K562 (cell line): ENCODE data around the gene ABCA7. TPM values are rescaled to one million over a fixed set of nuclear protein-coding genes. Genes with fewer than 3 reads are reported as not detected.
A peak's percentile ranks its signal among the peaks of the same experiment; 100 is the strongest.

Experiments used
- CBX3 ChIP-seq, 2 experiments: IDR thresholded peaks; 1 replicate in 1 of 2; 2 replicates in 1 of 2; pipeline ENCODE4 v1.6.1; 2012; ENCODE audit warnings: inconsistent platforms in 2 of 2, low read length in 2 of 2, borderline replicate concordance in 1 of 2, control low read depth in 1 of 2
- DIDO1 ChIP-seq: fragments of 450-650 bp; IDR thresholded peaks from 2 replicates; pipeline ENCODE4 v1.6.1; 2016; ENCODE audit warnings: low read depth, missing biosample characterization, missing genetic modification characterization
- FOXK1 ChIP-seq: sonication (generic); formaldehyde crosslinking; IDR thresholded peaks from 2 replicates; pipeline ENCODE4 v1.8.0; 2022; ENCODE audit warnings: missing genetic modification reagents, mild to moderate bottlenecking, borderline replicate concordance
- GATAD2B ChIP-seq: fragments of 450-650 bp; IDR thresholded peaks from 2 replicates; pipeline ENCODE4 v1.6.1; 2017; ENCODE audit warnings: mild to moderate bottlenecking, borderline replicate concordance
- IFI16 ChIP-seq: fragments of 250-450 bp; sonication (Bioruptor Pico); IDR thresholded peaks from 2 replicates; pipeline ENCODE4 v2.1.2; 2022; ENCODE audit warnings: mild to moderate bottlenecking, inconsistent platforms
- PHB2 ChIP-seq: fragments of 450-650 bp; IDR thresholded peaks from 2 replicates; pipeline ENCODE4 v1.6.1; 2017; ENCODE audit warnings: low read depth
- PHF20 ChIP-seq: fragments of 450-650 bp; IDR thresholded peaks from 2 replicates; pipeline ENCODE4 v1.6.1; 2018; ENCODE audit not compliant: partially characterized antibody
- SRSF1 ChIP-seq: fragments of 200-400 bp; formaldehyde crosslinking; IDR thresholded peaks from 2 replicates; pipeline ENCODE4 v1.6.1; 2017; ENCODE audit warnings: mild to moderate bottlenecking, low read depth, low read length, moderate library complexity
- SRSF9 ChIP-seq: fragments of 200-400 bp; formaldehyde crosslinking; IDR thresholded peaks from 2 replicates; pipeline ENCODE4 v1.6.1; 2017; ENCODE audit warnings: low read depth, low read length, borderline replicate concordance
- TEAD4 ChIP-seq, 2 experiments: sonication (generic) in 1 of 2; formaldehyde crosslinking in 1 of 2; IDR thresholded peaks; 2 replicates each; pipeline versions ENCODE4 v1.6.1 to v1.8.0; 2012 to 2022; ENCODE audit warnings: borderline replicate concordance in 1 of 2, inconsistent platforms in 1 of 2, low read length in 1 of 2, mild to moderate bottlenecking in 1 of 2, missing genetic modification reagents in 1 of 2
- YBX1 ChIP-seq: fragments of 450-650 bp; IDR thresholded peaks from 2 replicates; pipeline ENCODE4 v1.7.1; 2016; ENCODE audit warnings: mild to moderate bottlenecking
- ZC3H4 ChIP-seq: sonication (generic); formaldehyde crosslinking; IDR thresholded peaks from 2 replicates; pipeline ENCODE4 v1.9.0; 2021; ENCODE audit warnings: missing genetic modification reagents, borderline replicate concordance
- ZNF324 ChIP-seq: fragments of 250-450 bp; sonication (Bioruptor Pico); IDR thresholded peaks from 2 replicates; pipeline ENCODE4 v1.4.0; 2020; ENCODE audit warnings: mild to moderate bottlenecking
- ZNF589 ChIP-seq: fragments of 200-800 bp; sonication (Bioruptor generic); IDR thresholded peaks from 2 replicates; pipeline ENCODE4 v1.6.1; 2016; ENCODE audit warnings: low read depth, missing genetic modification characterization, missing compliant biosample characterization
- ZNF696 ChIP-seq: fragments of 250-450 bp; sonication (Bioruptor Pico); conservative IDR thresholded peaks from 2 replicates; pipeline ENCODE4 v1.4.0; 2020; ENCODE audit warnings: mild to moderate bottlenecking, moderate library complexity
- polyA plus RNA-seq, 8 experiments: library from polyadenylated mRNA; depleted of rRNA in 4 of 8; stranded (reverse) in 5 of 8; unstranded in 3 of 8; fragments of >200 nt; fragmentation: Nextera tagmentation in 2 of 8; fragmentation: Illumina TruSeq in 1 of 8; extraction: Ambion mirVana in 2 of 8; extraction: Trizol in 1 of 8; gene quantifications; 2 replicates each; pipeline versions ENCODE4 v1.2.1 to v1.2.3, GENCODE V29; 2011 to 2014; ENCODE audit warnings: inconsistent platforms in 1 of 8, missing spikeins in 1 of 8
- total RNA-seq, 7 experiments: library from RNA; depleted of rRNA in 6 of 7; stranded (reverse); fragments of >200 nt in 6 of 7; fragmentation: Illumina TruSeq in 2 of 7; extraction: Trizol in 2 of 7; gene quantifications; 2 replicates each; pipeline versions ENCODE4 v1.2.1 to v1.2.3, GENCODE V29; 2011 to 2021; ENCODE audit warnings: low replicate concordance in 1 of 7
- TF ChIP-seq, protein P1 (sequence below), 2 experiments: fragments of 450-650 bp; IDR thresholded peaks; 2 replicates each; pipeline ENCODE4 v1.6.1; 2016
- TF ChIP-seq, protein P2 (sequence below), 2 experiments: IDR thresholded peaks; 2 replicates each; pipeline ENCODE4 v1.6.1; 2011; ENCODE audit warnings: borderline replicate concordance in 1 of 2, control low read depth in 1 of 2, low read depth in 1 of 2, low read length in 1 of 2, mild to moderate bottlenecking in 1 of 2, mixed read lengths in 1 of 2, moderate library complexity in 1 of 2; ENCODE audit not compliant: insufficient read depth in 1 of 2, insufficient read length in 1 of 2, poor library complexity in 1 of 2, severe bottlenecking in 1 of 2; ENCODE audit errors: extremely low read depth in 1 of 2
- TF ChIP-seq, protein P3 (sequence below), 2 experiments: IDR thresholded peaks in 1 of 2; conservative IDR thresholded peaks in 1 of 2; 2 replicates each; pipeline ENCODE4 v1.6.1; 2016; ENCODE audit warnings: low read depth in 2 of 2, mild to moderate bottlenecking in 1 of 2, missing compliant biosample characterization in 1 of 2, missing genetic modification characterization in 1 of 2, moderate library complexity in 1 of 2
- TF ChIP-seq, protein P4 (sequence below): fragments of 150-350 bp; conservative IDR thresholded peaks from 2 replicates; pipeline ENCODE4 v1.6.1; 2014; ENCODE audit warnings: low read length

The ABCA7 gene
- total and polyA plus RNA-seq, 9 of the 15 experiments (the other 6 are each of a cell fraction or from before 2014, with no cell fraction given) = 2.3 to 96.1 (median 31.2) TPM

DNA sequence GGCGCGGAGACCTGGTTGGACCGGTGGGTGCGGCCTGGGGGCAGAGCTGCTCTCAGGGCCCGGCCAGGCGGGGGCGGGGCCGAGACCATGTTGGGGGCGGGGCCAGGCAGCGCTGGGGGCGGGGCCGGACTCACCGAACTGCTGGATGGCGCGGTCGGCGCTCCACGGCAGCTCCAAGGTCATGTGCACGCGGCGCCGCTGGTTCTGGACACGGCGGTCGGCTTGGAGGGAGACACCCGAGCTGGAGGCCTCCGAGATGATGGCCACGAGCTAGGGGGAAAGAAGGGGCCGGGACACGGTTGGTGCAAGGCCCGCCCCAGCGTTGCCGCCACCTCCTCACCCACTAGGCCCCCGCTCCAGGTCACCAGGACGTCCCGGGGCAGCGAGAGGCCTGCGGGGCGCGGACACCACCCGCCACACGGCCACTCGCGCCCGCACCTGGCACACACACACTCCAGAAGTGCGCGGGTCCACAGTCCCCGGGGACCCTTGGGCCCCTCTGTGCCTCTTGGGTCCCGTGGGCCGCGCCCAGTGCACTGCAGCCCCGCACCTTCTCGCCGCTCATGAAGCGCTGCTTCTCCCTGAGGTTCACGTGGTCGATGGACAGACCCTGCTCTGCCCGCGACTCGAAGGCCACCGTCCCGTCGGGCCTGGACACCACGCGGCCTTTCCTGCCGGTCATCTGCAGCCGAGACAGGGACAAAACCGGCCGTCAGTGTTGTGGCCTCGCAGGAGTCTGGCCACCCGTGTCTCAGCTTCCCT lies 72.5 kb downstream of the ABCA7 start (continued):
- TF ChIP-seq, protein P1, sequence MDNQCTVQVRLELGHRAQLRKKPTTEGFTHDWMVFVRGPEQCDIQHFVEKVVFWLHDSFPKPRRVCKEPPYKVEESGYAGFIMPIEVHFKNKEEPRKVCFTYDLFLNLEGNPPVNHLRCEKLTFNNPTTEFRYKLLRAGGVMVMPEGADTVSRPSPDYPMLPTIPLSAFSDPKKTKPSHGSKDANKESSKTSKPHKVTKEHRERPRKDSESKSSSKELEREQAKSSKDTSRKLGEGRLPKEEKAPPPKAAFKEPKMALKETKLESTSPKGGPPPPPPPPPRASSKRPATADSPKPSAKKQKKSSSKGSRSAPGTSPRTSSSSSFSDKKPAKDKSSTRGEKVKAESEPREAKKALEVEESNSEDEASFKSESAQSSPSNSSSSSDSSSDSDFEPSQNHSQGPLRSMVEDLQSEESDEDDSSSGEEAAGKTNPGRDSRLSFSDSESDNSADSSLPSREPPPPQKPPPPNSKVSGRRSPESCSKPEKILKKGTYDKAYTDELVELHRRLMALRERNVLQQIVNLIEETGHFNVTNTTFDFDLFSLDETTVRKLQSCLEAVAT (IDR thresholded peaks at IDR 0.05) = no peak
- no peak for TF ChIP-seq IFI16
- TF ChIP-seq PHB2 = no peak
- no peak for TF ChIP-seq DIDO1
- TF ChIP-seq FOXK1 (CRISPR knock-in tag) = no peak
- no peak for TF ChIP-seq SRSF9
- no peak for TF ChIP-seq ZNF589
- no peak for TF ChIP-seq CBX3 (IDR thresholded peaks at IDR 0.05; ENCODE audit: borderline replicate concordance in 1 of 2, low read length in 2 of 2)
- TF ChIP-seq, protein P2, sequence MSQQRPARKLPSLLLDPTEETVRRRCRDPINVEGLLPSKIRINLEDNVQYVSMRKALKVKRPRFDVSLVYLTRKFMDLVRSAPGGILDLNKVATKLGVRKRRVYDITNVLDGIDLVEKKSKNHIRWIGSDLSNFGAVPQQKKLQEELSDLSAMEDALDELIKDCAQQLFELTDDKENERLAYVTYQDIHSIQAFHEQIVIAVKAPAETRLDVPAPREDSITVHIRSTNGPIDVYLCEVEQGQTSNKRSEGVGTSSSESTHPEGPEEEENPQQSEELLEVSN (IDR thresholded peaks at IDR 0.05; ENCODE audit: borderline replicate concordance in 1 of 2, extremely low read depth in 1 of 2, insufficient read depth in 1 of 2, insufficient read length in 1 of 2, low read depth in 1 of 2, low read length in 1 of 2, poor library complexity in 1 of 2, severe bottlenecking in 1 of 2) = peak; percentile 26 to 88
- TF ChIP-seq SRSF1 = no peak
- no peak for TF ChIP-seq YBX1
- no peak for TF ChIP-seq ZNF324 (CRISPR knock-in tag)
- no peak for TF ChIP-seq TEAD4 (IDR thresholded peaks at IDR 0.05; ENCODE audit: low read length)
- TF ChIP-seq TEAD4 (CRISPR knock-in tag; IDR thresholded peaks at IDR 0.05; ENCODE audit: borderline replicate concordance) = no peak
- TF ChIP-seq, protein P3, sequence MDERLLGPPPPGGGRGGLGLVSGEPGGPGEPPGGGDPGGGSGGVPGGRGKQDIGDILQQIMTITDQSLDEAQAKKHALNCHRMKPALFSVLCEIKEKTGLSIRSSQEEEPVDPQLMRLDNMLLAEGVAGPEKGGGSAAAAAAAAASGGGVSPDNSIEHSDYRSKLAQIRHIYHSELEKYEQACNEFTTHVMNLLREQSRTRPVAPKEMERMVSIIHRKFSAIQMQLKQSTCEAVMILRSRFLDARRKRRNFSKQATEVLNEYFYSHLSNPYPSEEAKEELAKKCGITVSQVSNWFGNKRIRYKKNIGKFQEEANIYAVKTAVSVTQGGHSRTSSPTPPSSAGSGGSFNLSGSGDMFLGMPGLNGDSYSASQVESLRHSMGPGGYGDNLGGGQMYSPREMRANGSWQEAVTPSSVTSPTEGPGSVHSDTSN (CRISPR knock-in tag; IDR thresholded peaks at IDR 0.05; ENCODE audit: low read depth) = no peak
- TF ChIP-seq, protein P3 (tag; conservative IDR thresholded peaks at IDR 0.05; ENCODE audit: low read depth) = no peak
- no peak for TF ChIP-seq GATAD2B
- TF ChIP-seq ZC3H4 (CRISPR knock-in tag) = no peak
- TF ChIP-seq ZNF696 (CRISPR knock-in tag) = no peak
- TF ChIP-seq, protein P4, sequence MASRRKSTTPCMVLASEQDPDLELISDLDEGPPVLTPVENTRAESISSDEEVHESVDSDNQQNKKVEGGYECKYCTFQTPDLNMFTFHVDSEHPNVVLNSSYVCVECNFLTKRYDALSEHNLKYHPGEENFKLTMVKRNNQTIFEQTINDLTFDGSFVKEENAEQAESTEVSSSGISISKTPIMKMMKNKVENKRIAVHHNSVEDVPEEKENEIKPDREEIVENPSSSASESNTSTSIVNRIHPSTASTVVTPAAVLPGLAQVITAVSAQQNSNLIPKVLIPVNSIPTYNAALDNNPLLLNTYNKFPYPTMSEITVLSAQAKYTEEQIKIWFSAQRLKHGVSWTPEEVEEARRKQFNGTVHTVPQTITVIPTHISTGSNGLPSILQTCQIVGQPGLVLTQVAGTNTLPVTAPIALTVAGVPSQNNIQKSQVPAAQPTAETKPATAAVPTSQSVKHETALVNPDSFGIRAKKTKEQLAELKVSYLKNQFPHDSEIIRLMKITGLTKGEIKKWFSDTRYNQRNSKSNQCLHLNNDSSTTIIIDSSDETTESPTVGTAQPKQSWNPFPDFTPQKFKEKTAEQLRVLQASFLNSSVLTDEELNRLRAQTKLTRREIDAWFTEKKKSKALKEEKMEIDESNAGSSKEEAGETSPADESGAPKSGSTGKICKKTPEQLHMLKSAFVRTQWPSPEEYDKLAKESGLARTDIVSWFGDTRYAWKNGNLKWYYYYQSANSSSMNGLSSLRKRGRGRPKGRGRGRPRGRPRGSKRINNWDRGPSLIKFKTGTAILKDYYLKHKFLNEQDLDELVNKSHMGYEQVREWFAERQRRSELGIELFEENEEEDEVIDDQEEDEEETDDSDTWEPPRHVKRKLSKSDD = no peak
- TF ChIP-seq PHF20 = no peak
